A673 (cell line): ENCODE measurements around the gene TMEM132C.

ENCODE experiments used
- EZH2 ChIP-seq: fragments of 200-600 bp; sonication (generic); IDR thresholded peaks from 2 replicates; pipeline ENCODE4 v1.6.1; 2017; ENCODE audit warnings: borderline replicate concordance, low read depth, mild to moderate bottlenecking, mixed read lengths, antibody characterized with exemption, low read length; ENCODE audit not compliant: poor library complexity, severe bottlenecking
- TF ChIP-seq, protein P1 (sequence below): fragments of 300-800, 200-600 bp; sonication (generic); conservative IDR thresholded peaks from 2 replicates; pipeline ENCODE4 v1.5.1; 2017; ENCODE audit warnings: low read depth, mild to moderate bottlenecking, antibody characterized with exemption, low read length, moderate library complexity, mixed read lengths

DNA sequence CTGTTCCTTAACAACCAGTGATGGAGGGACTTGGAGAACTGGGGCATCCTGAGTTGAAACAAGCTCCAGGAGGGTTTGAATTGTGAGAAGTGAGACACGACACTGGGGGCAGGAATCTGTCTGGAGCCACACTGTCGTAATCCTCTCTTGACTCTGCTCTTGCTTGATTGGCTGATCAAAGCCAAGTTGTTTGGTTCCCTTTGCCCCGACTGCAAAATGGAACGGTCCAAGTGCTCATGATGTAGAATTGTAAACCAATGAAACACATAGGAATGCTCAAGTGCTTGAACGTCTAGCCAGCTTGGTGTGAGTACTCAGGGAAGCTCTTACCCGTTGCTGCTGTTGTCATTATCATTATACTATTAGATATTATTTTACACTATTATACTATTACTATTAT lies 98.1 kb downstream of the TMEM132C start:
- no peak for TF ChIP-seq EZH2
- TF ChIP-seq, protein P1, sequence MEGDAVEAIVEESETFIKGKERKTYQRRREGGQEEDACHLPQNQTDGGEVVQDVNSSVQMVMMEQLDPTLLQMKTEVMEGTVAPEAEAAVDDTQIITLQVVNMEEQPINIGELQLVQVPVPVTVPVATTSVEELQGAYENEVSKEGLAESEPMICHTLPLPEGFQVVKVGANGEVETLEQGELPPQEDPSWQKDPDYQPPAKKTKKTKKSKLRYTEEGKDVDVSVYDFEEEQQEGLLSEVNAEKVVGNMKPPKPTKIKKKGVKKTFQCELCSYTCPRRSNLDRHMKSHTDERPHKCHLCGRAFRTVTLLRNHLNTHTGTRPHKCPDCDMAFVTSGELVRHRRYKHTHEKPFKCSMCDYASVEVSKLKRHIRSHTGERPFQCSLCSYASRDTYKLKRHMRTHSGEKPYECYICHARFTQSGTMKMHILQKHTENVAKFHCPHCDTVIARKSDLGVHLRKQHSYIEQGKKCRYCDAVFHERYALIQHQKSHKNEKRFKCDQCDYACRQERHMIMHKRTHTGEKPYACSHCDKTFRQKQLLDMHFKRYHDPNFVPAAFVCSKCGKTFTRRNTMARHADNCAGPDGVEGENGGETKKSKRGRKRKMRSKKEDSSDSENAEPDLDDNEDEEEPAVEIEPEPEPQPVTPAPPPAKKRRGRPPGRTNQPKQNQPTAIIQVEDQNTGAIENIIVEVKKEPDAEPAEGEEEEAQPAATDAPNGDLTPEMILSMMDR = no peak
